ENCODE results near the gene ADAMTSL5.
"Not testable (repeated sequence)": the region's sequence is repeated elsewhere in the genome, so short reads cannot be mapped to it uniquely, and the experiment has no call there.

ADAMTSL5 gene

DNA sequence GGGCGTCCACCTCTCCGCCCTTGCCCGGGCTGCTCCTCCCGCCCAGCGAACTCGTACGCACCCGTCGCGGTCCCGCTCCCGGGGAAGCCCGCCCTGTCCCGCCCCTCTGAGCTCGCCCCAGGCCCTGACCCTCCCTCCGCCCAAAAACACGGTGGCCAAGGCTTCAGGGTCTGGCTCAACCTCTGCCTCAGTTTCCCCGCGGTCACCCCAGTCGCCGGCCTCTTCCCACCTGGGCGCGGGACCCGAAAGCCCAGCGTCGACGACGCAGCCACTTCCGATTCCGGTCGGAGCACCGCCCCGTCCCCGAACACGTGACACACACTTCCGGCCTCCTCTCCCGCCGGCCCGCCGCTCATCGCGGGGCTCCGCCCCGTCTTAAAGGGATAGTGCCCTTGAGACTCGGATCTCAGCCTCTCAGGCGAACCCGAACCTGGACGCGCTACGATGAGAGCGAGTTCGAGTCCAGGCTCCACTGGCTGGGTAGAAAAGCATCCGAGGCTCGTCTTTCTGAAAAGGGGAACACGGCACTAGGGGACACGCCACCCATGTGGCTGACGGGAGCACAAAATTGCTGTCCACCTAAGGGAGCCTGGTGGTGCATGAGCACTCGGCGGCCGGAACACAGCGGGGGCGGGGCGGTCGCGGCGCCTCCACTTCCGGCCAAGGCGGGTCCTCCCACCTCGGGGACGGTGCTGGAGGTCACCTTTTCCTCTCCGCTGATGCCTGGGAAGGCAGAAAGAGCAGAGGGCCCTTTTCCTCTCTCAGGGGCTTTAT lies 33.7 kb downstream of the ADAMTSL5 start, which contains the start of gene C19orf25:
TSS of gene C19orf25 (minus strand) at position 282 of the 774 bp plus-strand sequence. CDS start 312 bp downstream, outside the sequence.
- peak; percentile 97 for DNase-seq

DNA sequence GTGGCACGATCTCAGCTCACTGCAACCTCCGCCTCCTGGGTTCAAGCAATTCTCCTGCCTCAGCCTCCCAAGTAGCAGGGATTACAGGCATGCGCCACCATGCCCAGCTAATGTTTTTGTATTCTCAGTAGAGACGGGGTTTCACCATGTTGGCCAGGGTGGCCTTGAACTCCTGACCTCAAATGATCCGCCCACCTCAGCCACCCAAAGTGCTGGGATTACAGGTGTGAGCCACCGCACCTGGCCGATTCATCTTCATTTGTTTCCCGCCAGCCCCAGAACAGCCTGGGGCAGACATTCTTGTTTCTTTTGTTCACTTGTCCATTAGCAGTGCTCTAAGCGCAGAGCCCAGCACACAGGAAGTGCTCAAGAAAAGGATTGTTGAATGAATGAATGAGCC lies 35.8 kb downstream of the ADAMTSL5 start:
- DNase-seq, result not testable (repeated sequence)

DNA sequence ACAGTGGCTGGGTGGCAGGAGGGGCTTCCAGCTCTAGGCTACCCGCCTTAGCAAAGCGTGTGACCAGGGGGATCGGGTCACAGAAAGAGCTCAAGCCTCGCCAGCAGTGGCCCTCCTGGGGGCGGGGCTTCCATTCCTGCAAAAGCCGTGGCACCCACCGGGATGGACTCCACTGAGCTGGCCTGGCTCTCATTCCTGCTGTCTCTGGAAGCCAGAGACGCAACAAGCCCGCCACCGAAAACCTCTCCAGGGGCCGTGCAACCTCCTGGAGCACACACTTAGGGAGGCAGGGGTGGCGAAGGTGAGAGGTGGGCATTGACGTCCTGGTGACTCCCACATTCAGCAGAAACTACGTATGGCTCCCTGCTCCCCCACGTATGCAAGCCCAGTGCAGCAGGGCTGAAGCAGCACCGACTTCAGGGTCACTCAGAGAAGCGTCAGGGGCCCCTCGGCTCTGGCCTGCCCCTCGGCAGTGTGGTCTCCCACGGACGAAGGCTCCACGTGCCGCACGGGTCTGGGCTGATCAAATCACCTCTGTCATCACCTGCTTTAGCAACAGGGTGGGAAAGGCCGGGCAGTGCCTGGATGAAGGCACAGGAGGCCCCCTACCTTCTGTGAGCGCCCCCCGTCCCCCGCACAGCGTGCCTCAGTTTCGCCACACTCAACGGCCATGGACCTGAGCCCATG lies 36.9 kb downstream of the ADAMTSL5 start:
- DNase-seq, result no peak

DNA sequence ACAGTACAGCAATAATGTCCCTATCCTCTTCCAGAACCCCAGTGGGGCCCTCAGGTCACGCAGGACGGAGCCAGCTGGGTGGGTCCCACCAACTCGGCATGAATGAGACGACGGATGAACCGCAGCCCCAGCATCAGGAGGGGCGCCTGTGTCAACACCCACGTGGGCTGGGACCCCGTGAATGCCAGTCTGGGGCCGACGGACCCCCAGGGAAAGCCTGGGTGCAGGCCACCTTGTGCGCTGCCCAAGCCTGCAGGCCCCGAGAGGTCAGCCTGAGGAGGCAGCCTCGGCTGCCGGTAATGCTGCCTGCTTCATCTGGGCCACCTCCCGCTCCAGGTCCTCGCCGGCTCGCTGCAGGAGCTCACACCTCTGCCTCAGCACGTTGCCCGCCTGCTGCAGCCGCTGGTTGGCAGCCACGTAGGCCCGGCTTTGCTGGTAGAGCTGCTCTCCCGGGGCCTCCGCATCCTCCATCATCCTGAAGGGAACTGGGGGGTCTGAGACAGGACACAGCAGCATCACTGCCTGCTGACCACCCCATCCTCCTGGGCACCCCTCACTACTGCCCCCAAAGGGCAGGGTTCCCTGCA lies 38.0 kb downstream of the ADAMTSL5 start:
- no peak for DNase-seq

DNA sequence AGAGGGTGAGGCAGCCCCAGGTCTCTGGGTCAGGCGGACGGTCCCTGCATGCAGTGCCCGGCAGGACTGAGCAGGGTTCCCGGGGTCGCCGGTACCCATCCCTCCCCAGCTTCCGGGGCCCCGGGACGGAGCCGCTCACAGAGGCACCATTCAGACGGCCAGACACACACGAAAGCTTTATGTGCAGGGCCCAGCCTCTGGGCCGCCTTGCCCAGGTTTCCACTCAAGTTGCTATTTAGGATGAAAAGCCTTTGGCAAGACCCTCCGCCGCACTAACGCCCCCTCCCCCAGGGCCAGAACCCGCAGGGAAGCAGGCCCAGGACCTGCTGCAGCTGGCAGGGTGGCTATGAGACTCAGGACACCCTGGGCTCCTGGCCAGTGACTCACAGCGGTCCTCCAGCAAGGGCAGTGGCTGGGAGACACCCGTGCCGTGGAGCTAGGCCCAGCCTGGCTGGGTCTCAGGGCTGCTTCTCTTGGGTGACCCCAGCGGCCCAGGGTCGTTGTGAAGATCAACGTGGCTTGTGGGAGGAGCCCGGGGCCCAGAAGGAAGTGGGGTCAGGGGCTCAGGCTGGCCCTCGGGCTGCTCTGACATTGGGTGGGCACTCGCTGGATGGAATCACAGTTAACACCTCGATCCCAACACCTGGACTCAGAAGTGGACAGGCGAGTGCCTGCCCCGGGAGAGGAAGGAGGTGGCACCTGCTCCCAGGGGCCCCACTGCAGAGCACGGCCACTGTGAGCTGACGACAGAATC lies 38.6 kb downstream of the ADAMTSL5 start:
- DNase-seq, result no peak

DNA sequence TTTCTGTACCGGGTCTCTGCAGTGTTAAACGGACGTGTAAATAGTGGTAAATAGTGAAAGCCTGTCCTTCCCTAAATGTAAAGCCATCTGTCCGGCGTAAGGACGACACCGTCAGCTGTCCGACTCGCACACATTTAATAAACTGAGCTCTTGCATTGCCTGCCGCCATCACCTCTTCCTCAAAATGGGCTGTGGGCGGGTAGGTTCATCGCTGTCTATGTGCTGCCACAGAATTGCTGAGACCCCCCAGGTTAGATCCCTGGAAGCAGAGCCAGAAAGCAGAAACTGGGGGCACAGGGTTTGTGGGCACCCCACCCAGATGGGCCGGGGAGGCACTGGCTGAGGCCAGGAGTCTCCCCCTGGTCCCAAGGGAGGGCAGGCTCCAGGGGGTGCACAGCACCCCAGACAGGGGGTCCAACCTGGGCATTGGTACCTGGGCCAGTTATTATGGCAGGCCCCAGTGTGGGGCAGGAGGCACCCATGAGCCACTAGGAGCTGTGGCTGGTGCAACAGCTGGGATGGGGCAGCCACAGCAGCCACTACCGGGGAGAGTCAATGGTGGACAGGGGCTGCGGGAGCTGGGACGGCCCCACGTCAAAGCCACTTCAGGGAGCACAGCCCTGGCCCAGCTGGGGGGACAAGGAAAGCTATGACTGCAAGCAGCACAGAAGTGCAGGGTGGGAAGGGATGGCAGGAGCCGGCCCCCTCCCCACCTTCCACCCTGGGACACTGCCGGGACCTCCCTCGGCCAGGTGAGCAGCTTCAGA lies 39.6 kb downstream of the ADAMTSL5 start:
- DNase-seq, result no peak

DNA sequence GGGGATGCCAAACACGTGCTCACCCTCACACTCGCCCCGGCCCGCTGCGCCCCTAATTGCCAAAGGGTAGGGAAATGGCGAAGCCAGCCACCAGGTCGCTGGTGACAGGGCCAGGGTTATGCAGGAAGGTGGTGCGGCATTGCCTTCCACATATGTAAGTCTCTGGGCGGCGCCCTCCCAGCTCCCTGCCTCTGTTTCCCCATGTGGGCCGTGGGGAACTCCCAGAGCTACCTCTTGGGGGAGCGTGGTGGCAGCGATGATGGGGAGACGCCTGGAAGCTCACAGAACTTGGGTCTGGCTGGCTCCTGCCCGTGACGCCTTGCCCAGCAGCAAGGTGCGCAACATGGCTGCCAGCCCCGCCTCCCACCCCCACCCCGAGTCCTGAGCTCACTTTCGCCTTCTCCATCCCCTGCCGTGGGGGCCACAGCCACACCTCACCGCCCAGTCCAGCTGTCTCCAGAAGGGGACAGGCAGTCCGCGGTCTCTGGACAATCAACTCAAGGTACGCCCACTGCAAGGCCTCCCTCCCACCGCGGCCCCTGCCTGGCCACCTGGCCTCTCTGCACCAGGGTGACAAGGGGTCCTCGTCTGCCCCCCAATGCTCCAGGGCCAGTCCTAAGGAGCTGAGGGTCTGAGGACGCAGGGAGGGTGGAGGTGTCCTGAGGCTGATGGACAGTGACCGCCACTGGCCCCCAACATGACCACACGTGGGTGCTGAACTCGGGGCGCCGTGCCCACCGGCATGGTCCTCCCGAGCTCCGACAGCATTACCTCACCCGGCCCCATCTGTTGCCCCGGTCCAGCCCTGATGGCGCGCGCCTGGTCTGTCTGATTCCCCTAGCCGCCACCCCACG lies 40.4 kb downstream of the ADAMTSL5 start:
- DNase-seq, result no peak

DNA sequence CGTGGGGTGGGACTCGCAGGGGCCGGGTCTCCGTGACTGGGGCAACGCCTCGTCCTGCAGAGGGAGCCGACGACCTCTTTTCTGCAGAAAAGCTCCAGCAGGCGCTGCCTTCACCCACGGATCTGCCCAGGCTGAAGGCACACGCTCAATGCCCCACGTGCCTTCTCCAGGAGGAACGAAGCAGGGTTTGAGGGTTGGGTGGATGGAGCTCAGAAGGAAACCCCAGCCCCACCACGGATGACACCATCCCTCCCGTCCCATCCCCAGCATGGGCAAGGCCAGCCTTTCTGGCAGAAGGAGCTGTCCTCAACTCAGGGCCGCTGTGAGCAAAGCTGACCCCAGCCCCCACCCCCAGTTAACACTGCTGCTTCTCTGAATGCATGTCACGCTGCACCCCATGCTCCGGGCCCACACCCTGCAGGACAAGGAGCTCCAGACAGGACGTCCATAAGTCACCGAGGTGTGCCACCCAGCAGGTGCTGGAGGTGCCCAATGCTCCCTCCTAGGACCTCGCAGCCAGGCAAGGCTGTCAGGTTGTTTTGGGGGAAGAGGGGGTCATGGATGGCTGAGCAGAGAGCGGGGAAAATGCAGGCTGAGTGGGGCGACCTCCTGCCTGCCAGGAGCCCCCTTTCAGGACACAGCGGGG lies 41.2 kb downstream of the ADAMTSL5 start:
- DNase-seq, result peak in 1 of 2 donors; percentile 63

DNA sequence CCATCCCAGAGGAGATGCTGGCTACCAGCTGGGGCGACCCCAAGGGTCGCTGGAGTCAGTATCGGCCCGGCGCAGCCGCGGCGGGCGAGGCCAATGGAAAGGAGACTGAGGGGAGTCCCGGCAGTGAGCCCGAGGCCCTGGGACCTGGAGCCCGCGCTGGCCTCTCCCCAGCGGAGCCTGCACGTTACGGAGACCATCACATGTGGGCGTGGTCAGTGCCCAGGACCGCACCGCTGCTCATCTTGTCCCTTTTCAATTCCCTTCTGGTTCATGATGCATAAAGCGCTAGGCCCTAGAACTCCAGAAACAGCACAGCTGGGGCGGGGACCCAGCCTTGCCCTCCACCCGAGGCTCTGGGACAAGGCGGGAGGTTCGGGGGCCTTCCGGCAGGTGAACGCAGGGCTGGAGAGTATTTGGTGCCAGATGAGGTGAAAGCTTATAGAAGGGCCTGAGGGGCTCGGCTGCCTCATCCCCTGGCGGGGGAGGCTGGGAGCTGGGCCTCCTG lies 41.8 kb downstream of the ADAMTSL5 start:
- no peak for DNase-seq

DNA sequence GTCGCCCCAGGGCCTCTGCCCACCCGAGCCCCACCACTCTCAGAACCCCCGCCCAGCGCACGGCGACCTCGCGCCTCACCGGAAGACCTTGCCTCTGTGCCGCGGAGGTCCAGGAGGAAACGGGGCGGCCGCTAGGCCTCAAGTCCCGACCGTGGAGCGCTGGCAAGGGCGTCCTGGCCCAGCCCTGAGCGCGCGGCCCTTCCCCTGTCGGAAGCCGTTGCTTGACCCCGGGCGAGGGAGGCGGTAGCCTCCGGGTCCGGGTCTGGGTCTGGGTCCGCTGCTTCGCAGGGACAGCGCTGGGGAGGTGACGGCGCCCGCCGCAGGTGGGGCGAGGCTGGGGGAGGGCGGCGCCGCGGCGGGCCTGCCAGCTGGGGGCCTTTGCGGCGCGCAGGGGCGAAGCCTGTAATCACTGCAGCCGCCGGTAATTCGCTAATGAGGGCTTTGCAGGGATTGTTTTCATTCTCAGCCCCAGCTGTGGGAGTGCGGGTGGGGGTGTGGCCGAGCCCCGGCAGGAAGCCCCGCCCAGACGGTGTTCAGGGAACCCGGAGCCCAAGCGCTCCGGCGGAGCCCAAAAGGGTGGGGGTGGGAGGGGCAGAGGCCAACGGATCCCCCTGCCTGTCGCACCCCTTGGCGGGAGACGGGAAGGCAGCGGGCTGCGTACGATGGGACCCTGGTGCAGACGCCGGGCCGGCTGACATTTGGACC lies 42.4 kb downstream of the ADAMTSL5 start:
- no peak for DNase-seq

DNA sequence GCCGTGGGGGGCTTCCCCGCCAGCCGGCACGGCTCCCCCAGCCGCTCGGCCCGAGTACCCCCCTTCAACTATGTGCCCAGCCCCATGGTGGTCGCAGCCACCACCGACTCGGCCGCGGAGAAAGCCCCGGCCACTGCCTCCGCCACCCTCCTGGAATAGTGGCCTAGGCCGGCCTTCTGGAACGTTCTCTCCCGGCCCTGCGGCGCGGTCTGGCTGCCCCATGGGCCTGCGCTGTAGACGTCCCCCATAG lies 42.8 kb downstream of the ADAMTSL5 start:
- no peak for DNase-seq

DNA sequence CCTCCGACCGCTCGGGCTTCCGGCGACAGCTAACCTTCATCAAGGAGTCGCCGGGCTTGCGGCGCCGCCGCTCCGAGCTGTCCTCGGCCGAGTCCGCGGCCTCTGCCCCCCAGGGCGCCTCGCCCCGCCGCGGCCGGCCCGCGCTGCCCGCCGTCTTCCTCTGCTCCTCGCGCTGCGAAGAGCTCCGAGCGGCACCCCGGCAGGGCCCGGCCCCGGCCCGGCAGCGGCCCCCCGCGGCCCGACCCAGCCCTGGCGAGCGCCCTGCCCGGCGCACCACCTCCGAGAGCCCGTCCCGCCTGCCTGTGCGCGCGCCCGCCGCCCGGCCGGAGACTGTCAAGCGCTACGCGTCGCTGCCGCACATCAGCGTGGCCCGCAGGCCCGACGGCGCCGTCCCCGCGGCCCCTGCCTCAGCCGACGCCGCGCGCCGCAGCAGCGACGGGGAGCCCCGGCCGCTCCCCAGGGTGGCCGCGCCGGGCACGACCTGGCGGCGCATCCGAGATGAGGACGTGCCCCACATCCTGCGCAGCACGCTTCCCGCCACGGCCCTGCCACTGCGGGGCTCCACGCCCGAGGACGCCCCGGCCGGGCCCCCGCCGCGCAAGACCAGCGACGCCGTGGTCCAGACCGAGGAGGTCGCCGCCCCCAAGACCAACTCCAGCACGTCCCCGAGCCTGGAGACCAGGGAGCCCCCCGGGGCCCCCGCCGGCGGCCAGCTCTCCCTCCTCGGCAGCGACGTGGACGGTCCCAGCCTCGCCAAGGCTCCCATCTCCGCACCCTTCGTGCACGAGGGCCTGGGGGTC lies 43.4 kb downstream of the ADAMTSL5 start:
- no peak for DNase-seq

DNA sequence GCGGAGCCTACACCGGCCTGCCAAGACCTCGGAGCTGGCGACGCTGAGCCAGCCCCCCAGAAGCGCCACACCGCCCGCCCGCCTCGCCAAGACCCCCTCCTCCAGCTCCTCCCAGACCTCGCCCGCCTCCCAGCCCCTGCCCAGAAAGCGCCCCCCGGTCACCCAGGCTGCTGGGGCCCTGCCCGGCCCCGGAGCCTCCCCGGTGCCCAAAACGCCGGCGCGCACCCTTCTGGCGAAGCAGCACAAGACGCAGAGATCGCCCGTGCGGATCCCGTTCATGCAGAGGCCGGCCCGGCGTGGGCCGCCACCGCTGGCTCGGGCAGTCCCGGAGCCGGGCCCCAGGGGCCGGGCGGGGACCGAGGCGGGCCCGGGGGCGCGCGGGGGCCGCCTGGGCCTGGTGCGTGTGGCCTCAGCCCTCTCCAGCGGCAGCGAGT lies 44.0 kb downstream of the ADAMTSL5 start:
- peak in 1 of 2 donors; percentile 49 for DNase-seq

DNA sequence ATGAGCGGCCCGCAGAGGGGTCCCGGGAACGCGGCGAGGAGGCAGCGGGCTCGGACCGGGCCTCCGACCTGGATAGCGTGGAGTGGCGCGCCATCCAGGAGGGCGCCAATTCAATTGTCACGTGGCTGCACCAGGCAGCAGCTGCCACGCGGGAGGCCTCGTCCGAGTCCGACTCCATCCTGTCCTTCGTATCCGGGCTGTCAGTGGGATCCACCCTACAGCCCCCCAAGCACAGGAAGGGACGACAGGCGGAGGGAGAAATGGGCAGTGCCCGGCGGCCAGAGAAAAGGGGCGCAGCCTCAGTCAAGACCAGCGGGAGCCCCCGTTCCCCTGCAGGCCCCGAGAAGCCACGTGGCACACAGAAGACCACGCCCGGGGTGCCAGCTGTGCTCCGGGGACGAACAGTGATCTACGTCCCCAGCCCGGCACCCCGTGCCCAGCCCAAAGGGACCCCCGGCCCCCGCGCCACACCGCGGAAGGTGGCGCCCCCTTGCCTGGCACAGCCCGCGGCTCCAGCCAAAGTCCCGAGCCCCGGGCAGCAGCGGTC lies 44.5 kb downstream of the ADAMTSL5 start:
- DNase-seq, result no peak

DNA sequence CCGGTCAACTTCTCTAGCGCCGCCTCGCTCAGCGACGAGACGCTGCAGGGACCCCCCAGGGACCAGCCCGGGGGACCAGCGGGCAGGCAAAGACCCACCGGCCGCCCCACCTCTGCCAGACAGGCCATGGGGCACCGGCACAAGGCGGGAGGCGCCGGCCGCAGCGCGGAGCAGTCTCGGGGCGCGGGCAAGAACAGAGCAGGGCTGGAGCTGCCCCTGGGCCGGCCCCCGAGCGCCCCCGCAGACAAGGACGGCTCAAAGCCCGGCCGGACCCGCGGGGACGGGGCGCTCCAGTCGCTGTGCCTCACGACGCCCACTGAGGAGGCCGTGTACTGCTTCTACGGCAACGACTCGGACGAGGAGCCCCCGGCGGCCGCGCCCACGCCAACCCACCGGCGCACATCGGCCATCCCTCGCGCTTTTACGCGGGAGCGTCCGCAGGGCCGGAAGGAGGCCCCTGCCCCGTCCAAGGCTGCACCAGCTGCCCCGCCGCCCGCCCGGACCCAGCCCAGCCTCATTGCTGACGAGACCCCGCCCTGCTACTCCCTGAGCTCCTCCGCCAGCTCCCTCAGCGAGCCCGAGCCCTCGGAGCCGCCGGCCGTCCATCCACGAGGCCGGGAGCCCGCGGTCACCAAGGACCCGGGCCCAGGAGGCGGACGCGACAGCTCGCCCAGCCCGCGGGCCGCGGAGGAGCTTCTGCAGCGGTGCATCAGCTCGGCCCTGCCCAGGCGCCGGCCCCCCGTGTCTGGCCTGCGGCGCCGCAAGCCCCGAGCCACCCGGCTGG lies 45.1 kb downstream of the ADAMTSL5 start:
- DNase-seq, result no peak

DNA sequence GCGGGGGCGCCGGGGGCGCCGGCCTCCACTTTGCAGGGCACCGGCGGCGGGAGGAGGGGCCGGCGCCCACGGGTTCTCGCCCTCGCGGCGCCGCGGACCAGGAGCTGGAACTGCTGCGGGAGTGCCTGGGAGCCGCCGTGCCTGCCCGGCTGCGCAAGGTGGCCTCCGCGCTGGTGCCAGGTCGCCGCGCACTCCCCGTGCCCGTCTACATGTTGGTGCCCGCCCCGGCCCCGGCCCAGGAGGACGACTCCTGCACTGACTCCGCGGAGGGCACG lies 45.7 kb downstream of the ADAMTSL5 start:
- DNase-seq, result no peak

DNA sequence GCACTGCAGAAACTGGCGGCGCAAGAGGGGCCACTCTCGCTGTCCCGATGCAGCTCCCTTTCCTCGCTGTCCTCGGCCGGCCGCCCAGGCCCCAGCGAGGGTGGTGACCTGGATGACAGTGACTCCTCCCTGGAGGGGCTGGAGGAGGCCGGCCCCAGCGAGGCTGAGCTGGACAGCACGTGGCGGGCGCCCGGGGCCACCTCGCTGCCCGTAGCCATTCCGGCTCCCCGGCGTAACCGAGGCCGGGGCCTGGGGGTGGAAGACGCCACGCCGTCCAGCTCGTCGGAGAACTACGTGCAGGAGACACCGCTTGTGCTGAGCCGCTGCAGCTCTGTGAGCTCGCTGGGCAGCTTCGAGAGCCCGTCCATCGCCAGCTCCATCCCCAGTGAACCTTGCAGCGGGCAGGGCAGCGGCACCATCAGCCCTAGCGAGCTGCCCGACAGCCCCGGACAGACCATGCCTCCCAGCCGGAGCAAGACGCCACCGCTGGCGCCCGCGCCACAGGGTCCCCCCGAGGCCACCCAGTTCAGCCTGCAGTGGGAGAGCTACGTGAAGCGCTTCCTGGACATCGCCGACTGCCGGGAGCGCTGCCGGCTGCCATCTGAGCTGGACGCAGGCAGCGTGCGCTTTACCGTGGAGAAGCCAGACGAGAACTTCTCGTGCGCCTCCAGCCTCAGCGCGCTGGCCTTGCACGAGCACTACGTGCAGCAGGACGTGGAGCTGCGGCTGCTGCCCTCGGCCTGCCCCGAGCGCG lies 46.2 kb downstream of the ADAMTSL5 start:
- no peak for DNase-seq

Measured in inflammatory macrophage (primary cell).